ENCODE results near the gene TRPM3.

TRPM3 gene

DNA sequence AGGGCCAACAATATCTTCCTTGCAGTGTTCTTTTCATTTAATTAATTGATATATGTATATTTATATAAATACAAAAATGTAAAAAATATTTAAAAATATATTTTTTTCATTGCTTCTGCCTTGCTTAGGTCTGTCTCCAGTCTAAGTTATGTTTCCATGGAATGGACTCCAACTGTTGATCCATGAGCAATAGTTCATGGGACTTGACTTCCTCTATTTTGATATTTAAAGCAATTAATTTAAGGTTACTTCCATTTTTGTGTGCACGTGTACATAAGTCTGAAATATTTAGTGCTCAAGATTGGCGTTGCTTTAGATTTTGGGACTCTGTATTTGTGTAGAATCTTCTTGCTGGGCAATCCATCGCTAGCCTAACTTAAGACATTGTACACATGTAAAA is 551.6 kb downstream of the TRPM3 start:
- CTCF ChIA-PET, result interaction anchor here (0.5 to 1.3 kb wide), 3 partner anchors 17 to 648 kb away, joined by 3 read pairs; no protein-coding TSS in a partner anchor
- POLR2A ChIA-PET, result interaction anchor here (0.7 kb wide), 1 partner anchor 55 kb away, joined by 5 read pairs; no protein-coding TSS in a partner anchor
- Histone ChIP-seq H3K9me3 (ENCODE audit: control insufficient read depth, insufficient read depth, low read depth, low read length) (no peaks in the 10 kb centered on the region), H3K36me3 (ENCODE audit: control insufficient read depth in 2 of 2, insufficient read depth in 1 of 2, low read length in 2 of 2) (no peaks in the 10 kb centered on the region), H3K4me1 (ENCODE audit: control insufficient read depth, insufficient read depth, low read length) (peaks cover 8% of the 10 kb centered on the region), H3K4me3 (ENCODE audit: low read depth, low read length) (no peak overlapping the region), H3K27ac (ENCODE audit: extremely low read depth, low read depth, low read length) (no peak overlapping the region)
- TF ChIP-seq ZNF660 (tag by site-specific recombination; IDR thresholded peaks at IDR 0.05) (no peak), ZNF677 (tag by site-specific recombination; IDR thresholded peaks at IDR 0.05) (no peak), ZNF121 (tag by site-specific recombination; IDR thresholded peaks at IDR 0.05) (no peak), TCF7L2 (IDR thresholded peaks at IDR 0.05; ENCODE audit: borderline replicate concordance, low read depth, low read length) (no peak), ZNF658 (tag by site-specific recombination; IDR thresholded peaks at IDR 0.05) (no peak), BCL11A (tag by site-specific recombination; IDR thresholded peaks at IDR 0.05; ENCODE audit: low read depth) (no peak), PRDM2 (tag by site-specific recombination; IDR thresholded peaks at IDR 0.05; ENCODE audit: borderline replicate concordance) (no peak), ZNF202 (tag by site-specific recombination; IDR thresholded peaks at IDR 0.05; ENCODE audit: borderline replicate concordance) (no peak), GFI1B (tag by site-specific recombination; IDR thresholded peaks at IDR 0.05) (no peak), ZNF449 (tag by site-specific recombination; IDR thresholded peaks at IDR 0.05) (no peak), ZNF704 (tag by site-specific recombination; IDR thresholded peaks at IDR 0.05) (no peak), ZNF23 (tag by site-specific recombination; IDR thresholded peaks at IDR 0.05; ENCODE audit: borderline replicate concordance) (no peak), ZNF223 (tag by site-specific recombination; IDR thresholded peaks at IDR 0.05) (no peak), MYNN (tag by site-specific recombination; IDR thresholded peaks at IDR 0.05; ENCODE audit: borderline replicate concordance) (no peak), ZNF184 (tag by site-specific recombination; IDR thresholded peaks at IDR 0.05) (no peak)
- TF ChIP-seq, protein P1, sequence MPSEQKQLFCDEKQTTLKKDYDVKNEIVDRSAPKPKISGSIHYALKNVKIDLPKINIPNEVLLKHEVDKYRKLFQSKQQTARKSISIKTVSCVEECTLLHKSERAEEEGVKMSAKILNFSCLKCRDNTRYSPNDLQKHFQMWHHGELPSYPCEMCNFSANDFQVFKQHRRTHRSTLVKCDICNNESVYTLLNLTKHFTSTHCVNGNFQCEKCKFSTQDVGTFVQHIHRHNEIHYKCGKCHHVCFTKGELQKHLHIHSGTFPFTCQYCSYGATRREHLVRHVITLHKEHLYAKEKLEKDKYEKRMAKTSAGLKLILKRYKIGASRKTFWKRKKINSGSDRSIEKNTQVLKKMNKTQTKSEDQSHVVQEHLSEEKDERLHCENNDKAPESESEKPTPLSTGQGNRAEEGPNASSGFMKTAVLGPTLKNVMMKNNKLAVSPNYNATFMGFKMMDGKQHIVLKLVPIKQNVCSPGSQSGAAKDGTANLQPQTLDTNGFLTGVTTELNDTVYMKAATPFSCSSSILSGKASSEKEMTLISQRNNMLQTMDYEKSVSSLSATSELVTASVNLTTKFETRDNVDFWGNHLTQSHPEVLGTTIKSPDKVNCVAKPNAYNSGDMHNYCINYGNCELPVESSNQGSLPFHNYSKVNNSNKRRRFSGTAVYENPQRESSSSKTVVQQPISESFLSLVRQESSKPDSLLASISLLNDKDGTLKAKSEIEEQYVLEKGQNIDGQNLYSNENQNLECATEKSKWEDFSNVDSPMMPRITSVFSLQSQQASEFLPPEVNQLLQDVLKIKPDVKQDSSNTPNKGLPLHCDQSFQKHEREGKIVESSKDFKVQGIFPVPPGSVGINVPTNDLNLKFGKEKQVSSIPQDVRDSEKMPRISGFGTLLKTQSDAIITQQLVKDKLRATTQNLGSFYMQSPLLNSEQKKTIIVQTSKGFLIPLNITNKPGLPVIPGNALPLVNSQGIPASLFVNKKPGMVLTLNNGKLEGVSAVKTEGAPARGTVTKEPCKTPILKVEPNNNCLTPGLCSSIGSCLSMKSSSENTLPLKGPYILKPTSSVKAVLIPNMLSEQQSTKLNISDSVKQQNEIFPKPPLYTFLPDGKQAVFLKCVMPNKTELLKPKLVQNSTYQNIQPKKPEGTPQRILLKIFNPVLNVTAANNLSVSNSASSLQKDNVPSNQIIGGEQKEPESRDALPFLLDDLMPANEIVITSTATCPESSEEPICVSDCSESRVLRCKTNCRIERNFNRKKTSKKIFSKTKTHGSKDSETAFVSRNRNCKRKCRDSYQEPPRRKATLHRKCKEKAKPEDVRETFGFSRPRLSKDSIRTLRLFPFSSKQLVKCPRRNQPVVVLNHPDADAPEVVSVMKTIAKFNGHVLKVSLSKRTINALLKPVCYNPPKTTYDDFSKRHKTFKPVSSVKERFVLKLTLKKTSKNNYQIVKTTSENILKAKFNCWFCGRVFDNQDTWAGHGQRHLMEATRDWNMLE (tag by site-specific recombination; conservative IDR thresholded peaks at IDR 0.05; ENCODE audit: low read depth), result no peak
- TF ChIP-seq, protein P2, sequence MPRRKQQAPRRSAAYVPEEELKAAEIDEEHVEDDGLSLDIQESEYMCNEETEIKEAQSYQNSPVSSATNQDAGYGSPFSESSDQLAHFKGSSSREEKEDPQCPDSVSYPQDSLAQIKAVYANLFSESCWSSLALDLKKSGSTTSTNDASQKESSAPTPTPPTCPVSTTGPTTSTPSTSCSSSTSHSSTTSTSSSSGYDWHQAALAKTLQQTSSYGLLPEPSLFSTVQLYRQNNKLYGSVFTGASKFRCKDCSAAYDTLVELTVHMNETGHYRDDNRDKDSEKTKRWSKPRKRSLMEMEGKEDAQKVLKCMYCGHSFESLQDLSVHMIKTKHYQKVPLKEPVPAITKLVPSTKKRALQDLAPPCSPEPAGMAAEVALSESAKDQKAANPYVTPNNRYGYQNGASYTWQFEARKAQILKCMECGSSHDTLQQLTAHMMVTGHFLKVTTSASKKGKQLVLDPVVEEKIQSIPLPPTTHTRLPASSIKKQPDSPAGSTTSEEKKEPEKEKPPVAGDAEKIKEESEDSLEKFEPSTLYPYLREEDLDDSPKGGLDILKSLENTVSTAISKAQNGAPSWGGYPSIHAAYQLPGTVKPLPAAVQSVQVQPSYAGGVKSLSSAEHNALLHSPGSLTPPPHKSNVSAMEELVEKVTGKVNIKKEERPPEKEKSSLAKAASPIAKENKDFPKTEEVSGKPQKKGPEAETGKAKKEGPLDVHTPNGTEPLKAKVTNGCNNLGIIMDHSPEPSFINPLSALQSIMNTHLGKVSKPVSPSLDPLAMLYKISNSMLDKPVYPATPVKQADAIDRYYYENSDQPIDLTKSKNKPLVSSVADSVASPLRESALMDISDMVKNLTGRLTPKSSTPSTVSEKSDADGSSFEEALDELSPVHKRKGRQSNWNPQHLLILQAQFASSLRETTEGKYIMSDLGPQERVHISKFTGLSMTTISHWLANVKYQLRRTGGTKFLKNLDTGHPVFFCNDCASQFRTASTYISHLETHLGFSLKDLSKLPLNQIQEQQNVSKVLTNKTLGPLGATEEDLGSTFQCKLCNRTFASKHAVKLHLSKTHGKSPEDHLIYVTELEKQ (tag by site-specific recombination; IDR thresholded peaks at IDR 0.05; ENCODE audit: borderline replicate concordance), result no peak
- TF ChIP-seq, protein P3, sequence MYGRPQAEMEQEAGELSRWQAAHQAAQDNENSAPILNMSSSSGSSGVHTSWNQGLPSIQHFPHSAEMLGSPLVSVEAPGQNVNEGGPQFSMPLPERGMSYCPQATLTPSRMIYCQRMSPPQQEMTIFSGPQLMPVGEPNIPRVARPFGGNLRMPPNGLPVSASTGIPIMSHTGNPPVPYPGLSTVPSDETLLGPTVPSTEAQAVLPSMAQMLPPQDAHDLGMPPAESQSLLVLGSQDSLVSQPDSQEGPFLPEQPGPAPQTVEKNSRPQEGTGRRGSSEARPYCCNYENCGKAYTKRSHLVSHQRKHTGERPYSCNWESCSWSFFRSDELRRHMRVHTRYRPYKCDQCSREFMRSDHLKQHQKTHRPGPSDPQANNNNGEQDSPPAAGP (tag by site-specific recombination; IDR thresholded peaks at IDR 0.05), result no peak
